ENCODE data around the gene SPECC1L.
"Not testable (repeated sequence)": the region's sequence is repeated elsewhere in the genome, so short reads cannot be mapped to it uniquely, and the experiment has no call there.

Gene SPECC1L, protein sequence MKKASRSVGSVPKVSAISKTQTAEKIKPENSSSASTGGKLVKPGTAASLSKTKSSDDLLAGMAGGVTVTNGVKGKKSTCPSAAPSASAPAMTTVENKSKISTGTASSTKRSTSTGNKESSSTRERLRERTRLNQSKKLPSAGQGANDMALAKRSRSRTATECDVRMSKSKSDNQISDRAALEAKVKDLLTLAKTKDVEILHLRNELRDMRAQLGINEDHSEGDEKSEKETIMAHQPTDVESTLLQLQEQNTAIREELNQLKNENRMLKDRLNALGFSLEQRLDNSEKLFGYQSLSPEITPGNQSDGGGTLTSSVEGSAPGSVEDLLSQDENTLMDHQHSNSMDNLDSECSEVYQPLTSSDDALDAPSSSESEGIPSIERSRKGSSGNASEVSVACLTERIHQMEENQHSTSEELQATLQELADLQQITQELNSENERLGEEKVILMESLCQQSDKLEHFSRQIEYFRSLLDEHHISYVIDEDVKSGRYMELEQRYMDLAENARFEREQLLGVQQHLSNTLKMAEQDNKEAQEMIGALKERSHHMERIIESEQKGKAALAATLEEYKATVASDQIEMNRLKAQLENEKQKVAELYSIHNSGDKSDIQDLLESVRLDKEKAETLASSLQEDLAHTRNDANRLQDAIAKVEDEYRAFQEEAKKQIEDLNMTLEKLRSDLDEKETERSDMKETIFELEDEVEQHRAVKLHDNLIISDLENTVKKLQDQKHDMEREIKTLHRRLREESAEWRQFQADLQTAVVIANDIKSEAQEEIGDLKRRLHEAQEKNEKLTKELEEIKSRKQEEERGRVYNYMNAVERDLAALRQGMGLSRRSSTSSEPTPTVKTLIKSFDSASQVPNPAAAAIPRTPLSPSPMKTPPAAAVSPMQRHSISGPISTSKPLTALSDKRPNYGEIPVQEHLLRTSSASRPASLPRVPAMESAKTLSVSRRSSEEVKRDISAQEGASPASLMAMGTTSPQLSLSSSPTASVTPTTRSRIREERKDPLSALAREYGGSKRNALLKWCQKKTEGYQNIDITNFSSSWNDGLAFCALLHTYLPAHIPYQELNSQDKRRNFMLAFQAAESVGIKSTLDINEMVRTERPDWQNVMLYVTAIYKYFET

DNA sequence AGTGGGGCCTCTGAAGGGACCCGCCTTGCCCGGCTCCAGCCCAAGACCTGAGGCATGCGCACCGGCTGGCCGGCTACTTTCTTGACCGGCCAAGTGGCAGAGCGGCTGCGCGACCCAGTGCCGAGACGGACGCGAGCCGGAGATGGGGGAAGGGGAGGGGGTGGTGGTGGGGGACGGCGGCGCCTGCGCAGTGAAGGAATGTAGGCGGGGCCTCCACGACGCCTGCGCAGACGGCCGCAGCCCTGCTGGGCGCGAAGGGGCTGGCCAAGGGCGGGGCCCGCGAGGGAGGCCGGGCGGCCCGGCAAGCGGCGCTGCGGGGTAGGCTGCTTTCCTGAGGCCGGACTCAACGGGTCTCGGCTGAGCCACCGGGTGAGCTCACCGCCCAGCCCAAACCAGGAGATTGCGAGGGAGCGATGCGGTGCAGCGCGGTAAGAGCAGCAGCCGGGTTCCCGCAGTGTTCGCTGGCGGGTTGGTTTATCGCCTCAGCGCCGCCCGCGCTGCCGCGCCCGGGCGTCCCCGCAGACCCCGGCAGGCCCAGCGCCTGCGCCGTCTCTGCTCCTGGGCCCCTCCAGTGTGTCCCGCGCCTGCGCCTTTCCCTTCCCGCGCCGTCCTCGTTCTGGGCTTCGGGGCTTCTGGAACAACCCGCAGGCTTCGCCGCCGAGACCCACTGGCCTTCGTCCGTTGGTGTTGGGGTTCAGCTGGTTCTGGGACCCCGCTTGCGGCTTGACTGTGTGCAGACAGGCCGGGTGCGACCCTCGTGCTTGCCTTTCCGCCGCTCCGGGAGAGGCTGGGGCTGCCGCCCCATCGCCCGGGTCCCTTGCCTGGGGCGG, at the start of gene SPECC1L:
Gene SPECC1L (plus strand): TSS at position 276 of the 830 bp plus-strand sequence. CDS start 31,401 bp downstream, outside the sequence.
- peak; percentile 92 for DNase-seq

DNA sequence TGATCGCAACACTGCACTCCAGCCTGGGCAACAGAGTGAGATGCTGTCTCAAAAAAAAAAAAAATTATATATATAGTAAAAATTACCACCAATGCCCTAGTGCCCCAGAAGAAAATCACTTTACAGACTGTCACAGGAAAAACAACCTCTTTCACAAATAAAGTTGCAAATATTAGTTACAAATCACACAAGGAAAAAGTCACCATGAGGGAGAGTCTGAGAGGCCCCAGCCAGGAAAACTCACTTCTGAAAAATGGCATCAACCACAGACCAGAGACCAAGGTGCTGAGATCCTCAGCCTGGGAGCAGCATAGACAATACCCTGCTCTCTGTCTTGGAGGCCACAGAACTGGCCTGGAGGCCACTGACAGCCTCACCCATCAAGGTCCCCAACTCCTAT, 46.2 kb upstream of the SPECC1L start:
- no peak for DNase-seq

DNA sequence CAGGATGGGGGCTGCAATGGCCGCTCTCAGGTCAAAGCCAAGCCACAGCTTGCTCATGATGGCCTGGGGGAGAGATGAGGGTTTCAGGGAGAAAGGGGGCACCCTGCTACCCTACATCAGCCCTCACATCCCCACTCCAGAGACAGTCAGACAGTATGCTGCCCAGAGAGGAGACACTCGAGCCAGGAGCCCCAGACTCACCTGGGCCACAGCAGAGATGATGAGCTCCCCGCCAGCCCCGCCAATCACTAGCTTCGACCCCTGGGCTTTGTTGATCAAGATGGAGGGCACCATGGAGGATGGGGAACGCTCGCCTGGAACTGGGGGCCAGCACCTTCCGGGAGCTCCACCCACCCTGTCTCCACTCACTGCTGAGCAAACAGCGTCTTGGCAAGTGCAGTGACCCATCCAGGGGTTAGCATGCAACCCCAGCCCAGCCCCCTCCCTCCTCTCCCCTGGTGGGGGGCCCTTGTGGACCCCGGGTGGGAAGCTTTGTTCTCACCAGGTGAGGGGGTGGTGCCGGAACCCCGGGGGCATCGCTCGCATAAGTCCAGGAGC, 45.5 kb upstream of the SPECC1L start:
- no peak for DNase-seq

DNA sequence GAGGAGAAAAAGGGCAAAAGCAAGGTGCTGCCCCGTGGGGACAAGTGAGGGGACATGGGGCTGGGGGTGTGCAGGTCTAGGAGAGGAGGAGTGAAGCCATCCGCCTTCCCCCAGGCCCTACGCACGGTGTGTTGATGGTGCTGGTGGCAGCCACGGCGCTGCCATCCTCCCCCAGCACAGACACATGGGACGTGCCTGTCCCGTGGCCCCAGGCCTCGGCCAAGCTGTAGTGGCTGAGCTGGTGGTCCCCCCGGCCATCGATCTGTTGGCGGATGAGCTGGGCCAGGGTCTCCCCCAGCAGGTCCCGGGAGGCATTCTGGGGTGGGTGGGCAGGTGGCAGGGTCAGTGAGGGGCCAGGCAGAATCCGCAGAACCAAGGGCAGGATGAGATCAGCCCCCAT, 44.7 kb upstream of the SPECC1L start:
- no peak for DNase-seq

DNA sequence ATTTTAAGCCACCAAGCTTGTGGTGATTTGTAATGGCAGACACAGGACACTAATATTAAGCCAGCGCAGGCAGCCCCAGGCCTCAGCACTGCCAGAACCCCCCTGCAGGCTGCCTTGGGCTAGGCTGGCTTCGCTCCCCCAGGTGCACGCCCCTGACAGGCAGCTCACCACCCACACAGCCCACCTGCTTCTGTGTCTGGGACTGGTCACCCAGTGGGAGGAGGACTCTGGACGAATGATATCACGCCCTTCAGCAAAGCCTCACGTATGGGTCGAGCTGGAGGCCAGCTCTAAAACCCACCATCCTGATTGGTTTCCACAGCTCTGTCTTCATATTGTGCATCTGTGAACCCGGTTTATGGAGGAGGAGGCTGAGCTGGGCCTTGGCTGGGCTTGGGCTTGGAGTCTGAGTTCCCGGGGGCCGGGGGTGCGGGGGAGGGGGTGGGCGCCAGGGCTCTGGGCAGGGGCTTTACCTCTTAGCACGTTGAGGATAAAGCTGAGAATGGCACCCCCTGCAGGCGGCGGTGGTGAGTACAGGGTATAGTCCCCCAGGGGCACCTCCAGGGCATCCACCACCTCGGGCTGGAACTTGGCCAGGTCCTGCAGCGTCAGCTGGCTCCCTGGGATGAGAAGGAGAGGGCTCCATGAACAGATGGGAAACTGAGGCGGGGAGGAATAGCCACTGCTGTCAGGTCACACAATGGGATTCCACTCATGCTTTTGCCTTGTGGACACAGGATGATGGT, 39.5 kb upstream of the SPECC1L start:
- peak; percentile 64 for DNase-seq

DNA sequence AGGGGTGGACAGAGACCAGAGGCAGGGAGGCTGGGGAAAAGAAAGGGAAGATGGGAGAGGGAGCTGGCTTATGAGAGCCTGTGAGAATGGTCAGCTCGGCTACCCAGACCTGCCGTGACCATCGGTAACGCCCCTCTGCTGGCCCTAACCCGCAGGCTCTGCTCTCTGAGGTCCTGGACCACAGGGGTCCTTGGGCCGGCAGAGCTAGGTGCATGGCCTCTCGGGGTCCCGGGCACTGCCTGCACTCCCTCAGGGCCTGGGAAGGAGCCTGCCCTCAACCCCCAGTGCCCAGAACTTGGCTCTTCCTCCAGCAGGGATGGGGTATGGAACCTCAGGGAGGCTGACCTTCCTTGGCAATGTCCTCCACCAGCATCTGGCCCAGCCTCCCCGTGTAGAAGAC, 38.9 kb upstream of the SPECC1L start:
- DNase-seq: no peak

DNA sequence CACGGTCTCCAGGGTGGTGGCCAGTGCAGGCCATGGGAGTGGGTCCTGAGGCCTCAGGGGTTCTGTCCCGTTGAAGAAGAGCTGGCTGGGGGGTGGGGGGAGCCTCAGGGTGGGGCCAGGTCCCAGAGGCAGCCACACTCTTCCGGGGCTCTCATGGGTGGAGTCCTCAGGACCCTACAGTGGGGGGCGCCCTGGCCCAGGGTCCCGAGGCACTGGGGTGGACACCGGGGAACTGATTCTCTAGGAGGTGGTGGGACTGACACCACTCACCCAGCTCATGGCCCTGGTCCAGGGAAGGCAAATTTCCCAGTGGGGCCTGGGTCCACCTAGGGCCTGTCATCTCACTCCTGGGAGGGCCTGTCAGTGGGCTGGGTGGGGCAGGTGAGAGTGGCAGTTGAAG, 38.5 kb upstream of the SPECC1L start:
- no peak for DNase-seq

DNA sequence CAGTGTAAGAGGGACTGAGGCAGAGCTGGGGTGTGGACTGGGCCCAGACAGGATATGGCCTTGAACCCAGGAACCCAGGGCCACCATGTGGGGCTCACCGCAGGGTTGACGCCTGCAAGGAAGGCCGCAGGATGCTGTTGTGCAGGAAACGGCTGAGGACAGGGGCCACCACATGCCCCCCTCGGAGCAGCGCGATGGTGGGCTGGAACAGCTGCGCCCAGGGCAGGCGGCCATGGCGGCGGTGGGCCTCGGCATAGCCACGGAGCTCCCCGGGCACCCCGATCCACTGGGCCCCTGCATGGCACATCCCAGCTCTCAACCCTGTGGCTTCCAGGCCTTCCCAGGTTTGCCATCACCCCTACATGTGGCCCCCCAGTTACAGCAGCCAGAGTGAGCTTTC, 37.9 kb upstream of the SPECC1L start:
- no peak for DNase-seq

DNA sequence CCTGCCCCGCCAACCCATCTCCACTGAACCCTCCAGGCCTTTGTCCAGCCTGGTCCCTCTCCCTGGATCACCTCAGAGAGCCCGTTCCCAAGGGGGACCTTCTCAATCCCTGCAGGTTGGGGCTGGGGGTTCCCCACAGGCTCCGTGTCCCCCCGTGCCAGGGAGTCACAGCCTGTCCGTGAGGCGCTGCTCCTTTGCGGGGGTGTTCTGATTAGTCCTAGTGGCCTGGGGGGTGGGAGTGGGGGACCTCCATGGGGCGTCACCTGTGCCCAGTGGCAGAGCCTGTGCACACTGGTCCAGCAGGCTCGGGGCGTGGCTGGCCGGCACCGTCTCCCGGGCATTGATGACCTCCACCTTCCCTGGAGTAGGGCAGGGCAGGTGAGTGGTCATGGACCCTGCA, 37.4 kb upstream of the SPECC1L start:
- DNase-seq: no peak

DNA sequence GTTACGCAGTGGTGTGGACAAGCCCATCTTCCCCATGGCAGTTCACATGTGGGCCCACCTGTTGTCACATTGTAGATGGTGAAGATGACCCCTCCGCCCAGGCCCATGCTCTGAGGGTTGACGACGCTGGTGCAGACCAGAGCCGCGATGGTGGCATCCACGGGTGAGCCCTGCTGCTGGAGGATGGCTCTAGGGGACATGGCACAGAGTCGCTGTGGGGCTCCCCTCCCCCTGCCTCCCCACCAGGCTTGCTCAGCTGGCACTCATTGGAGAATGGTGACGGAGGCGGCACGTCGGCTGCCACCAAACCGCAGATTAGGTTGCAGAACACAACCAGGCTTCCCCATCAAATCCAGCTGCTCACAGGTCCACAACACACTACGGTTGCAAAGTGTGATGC, 36.8 kb upstream of the SPECC1L start:
- no peak for DNase-seq

DNA sequence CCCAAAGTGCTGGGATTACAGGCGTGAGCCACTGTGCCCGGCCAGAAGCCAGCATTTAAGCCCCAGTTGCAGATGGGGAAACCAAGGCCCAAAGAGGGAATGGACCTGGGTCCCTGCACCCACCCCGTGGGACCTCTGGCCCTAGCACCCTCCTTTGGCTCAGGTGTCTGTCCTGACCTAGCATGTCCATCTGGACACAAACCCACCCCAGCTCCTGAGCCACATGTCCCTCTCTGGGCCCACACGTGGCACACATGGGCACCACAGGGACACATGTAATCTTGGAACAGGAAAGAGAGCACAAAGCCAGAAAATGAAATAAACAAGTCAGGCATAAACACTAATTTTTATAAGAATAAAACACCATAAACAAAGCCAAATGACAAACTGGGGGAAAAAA, 35.3 kb upstream of the SPECC1L start:
- DNase-seq: no peak

DNA sequence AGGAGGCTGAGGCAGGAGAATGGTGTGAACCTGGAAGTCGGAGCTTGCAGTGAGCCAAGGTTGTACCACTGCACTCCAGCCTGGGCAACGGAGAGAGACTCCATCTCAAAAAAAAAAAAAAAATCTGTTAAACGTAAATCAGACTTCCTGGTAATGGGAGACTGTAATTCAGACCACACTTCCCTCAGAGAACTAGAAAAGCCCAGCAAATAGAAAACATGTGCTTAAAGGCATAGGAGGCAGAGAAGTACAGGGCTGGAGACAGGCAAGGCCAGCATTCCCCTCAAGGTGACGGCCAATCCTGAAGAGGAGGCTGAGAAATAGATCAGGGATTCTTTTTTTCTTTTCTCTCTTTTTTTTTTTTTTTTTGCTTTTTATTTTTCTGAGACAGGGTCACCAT, 34.0 kb upstream of the SPECC1L start:
- DNase-seq: no peak

DNA sequence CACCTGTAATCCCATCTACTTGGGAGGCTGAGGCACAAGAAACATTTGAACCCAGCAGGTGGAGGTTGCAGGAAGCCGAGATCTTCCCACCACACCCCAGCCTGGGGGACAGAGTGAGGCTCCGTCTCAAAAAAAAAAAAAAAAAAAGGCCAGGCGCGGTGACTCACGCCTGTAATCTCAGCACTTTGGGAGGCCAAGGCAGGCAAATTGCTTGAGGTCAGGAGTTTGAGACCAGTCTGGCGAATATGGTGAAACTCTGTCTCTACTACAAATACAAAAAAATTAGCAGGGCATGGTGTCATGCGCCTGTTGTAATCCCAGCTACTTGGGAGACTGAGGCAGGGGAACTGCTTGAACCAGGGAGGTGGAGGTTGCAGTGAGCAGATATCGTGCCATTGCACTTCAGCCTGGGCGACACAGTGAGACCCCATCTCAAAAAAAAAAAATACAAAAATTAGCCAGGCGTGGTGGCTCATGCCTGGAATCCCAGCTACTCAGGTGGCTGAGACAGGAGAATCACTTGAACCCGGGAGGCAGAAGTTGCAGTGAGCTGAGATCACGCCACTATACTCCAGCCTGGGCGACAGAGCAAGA, 32.4 kb upstream of the SPECC1L start:
- DNase-seq: not testable (repeated sequence)

DNA sequence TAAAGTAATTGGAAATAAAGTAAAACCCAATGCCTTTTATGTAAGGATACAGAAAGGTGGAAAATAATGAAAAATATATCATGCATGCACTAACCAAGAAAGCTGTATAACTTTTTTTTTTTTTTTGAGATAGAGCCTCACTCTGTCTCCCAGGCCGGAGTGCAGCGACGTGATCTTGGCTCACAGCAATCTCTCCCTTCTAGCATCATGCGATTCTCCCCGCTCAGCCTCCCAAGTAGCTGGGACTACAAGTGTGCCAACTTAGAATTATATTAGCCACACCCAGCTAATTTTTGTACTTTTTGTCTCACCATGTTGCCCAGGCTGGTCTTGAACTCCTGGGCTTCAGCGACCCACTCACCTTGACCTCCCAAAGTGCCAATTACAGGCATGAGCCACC, 30.2 kb upstream of the SPECC1L start:
- no peak for DNase-seq

DNA sequence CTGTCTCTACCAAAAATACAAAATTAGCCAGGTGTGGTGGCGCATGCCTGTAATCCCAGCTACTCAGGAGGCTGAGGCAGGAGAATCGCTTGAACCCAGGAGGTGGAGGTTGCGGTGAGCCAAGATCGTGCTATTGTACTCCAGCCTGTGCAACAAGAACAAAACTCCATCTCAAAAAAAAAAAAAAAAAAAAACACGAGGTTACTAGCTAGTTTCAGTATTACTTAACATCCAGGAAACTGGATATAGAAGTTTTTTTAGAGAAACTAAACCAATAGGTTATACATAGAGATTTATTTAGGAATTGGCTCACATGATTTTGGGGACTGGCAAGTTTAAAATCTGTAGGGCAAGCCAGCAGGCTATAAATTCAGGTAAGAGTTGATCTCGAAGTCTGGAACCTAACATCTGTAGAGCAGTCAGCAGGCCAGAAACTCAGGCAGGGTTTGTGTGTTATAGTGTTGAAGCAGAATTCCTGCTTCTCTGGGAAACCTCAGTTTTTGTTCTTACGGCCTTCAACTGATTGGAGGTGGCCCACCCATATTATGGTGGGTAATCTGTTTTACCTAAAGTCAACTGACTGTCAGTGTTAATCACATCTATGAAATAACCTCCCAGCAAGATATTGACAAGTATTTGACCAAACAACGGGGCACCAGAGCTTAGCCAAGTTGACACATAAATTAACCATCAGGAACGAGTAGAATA, 29.5 kb upstream of the SPECC1L start:
- DNase-seq: not testable (repeated sequence)

DNA sequence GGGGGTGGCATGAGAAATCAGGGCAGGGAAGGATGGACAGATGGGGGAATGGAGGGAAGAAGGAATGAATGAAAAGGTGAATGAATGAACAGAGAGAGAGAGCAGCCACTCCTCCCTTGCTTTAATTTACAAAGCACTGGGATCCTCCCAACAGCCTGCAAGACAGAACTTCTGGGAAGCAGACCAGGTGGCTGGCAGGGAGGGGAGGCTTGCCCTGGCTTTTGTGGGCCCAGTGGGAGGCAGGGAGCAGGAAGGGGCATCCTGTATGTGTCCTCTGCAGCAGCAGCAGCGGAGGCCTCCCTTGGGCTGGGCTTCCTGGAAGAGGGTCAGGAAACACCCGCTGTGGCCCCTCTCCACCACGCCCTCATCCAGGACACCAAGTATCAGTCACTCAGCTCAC, 27.2 kb upstream of the SPECC1L start:
- DNase-seq: not testable (repeated sequence)

DNA sequence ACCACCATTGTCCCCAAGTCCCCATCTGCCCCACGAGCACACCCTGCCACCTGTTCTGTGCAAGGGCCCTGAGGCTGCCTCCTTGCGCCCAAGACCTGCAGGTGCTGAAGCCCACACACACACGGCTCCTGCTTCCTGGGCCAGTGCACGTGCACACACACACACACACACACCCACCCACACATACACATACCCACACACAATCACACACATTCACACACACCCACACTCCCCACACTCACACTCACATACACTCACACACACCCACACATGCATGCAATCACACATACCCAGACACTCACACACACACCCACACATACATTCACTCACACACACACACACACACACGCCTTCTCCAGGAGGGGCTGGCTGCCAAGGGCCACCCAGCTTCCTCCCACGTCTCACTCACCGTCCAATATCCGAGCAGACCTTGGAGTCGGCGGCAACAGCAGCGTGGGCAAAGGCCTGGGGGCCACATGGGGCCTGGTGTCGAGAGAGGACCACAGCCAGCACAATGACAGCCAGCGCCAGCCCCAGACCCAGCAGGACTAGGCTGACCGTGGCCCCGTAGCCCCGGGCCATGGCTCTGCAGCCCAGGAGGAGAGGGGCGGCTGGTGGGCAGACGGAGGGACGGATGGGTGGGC, 26.4 kb upstream of the SPECC1L start:
- DNase-seq: no peak

DNA sequence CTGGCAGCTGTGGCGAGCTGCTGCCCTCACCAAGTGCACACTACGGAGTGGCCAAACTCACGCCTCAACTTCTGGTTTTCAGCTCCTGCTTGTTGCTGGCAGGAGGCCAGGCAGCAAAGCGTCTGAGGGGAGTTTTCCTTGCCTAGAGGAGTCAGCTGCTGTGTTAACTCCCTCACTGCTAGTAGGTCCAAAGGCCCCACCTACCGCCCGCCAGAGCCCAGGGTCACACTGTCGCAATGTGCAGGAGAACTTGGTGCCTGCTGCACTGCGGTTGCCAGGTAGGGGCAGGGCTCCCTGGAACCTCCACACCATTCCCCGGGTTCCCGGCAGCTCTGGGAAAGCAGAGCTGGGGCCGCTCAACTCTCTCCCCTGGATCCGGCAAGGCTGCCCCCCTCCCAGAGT, 25.6 kb upstream of the SPECC1L start, which contains the start of gene GGT5:
Gene GGT5 (minus strand): TSS at position 53 of the 402 bp plus-strand sequence. CDS start 357 bp downstream, outside the sequence.
- not testable (repeated sequence) for DNase-seq
